ENCODE results near the gene CHFR.
"Not testable (repeated sequence)": the region's sequence is repeated elsewhere in the genome, so short reads cannot be mapped to it uniquely, and the experiment has no call there.

Gene CHFR

DNA sequence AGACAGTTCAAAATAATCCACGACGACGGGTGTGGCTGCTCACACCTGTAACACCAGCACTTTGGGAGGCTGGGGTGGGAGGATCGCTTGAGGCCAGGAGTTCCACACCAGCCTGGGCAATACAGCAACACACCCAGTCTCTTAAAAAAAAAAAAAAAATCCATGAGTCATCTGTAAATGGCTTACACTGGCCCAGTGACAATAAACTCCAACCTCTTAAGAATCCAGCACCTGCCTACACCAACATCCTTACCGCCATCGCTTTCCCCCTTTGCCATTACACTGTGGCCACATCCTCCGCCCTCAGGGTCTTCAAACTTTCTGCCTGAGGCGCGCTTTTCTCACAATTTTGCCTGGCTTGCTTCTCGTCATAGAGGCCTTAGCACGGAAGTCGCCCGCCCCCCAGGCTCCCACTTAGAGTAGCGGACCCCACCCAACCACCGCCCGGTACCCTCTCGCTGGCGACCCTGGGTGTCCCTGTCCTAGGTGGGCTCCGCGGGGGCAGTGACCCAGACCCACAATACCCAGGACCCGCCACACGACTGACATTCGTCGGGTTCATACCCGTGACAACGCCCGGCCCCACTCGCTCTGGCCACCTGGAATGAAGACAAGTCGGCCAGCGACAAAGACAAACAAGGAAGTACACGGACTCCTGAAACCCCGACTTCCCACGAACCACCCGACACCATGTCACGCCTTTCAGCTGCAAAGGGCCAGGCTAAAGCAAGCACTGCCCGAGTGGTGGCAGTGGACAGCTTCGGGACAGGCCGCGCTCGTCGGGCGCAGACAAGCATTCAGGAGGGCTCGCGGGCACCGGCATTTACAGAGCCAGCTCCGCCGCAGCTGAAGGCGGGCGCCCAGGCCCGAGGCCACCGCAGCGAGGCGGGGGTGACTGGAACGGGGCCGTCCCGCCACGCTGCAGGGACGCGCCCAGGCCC is 59.4 kb downstream of the CHFR start:
- intact Hi-C loops (cut with DNase I), result loop anchor here (10.0 kb wide), 1 partner anchor 63 kb away; the partner anchor contains the start of gene ANKLE2
- DNase-seq, result peak in 18 of 42 donors; percentile 3 to 50 (median 24)

DNA sequence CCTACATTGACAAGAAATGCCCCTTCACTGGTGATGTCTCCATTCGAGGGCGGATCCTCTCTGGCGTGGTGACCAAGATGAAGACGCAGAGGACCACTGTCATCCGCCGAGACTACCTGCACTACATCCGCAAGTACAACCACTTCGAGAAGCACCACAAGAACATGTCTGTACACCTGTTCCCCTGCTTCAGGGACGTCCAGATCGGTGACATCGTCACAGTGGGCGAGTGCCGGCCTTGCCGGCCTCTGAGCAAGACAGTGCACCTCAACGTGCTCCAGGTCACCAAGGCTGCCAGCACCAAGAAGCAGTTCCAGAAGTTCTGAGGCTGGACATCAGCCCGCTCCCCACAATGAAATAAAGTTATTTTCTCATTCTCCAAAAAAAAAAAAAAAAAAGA is 61.5 kb downstream of the CHFR start:
- DNase-seq, result no peak

DNA sequence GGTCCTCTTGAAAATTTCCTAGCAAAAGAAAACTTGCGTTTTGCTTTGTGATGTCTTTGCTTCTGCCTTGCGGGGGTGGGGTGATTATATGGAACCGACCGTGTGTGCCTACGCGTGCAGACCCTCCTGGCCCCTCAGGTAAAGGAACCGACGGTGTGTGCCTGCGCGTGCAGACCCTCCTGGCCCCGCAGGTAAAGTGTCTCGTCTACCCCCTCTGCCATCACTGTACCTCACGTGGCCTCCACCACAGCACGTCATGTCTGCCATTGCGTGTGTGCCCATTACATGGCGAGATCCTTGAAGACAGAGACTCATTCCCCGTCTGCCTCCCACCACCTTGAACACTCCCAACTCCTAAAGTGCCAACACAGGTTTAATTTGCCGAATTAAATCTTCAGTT is 62.3 kb downstream of the CHFR start:
- no peak for DNase-seq
- intact Hi-C loops (cut with DNase I), result loop anchor here (10.0 kb wide), 1 partner anchor 60 kb away; the partner anchor contains the start of gene ANKLE2

More for the DNA sequence above, 61.5 kb downstream of the CHFR start:
- intact Hi-C loops (cut with DNase I), result loop anchor here (10.0 kb wide), 1 partner anchor 61 kb away; the partner anchor contains the start of gene ANKLE2

DNA sequence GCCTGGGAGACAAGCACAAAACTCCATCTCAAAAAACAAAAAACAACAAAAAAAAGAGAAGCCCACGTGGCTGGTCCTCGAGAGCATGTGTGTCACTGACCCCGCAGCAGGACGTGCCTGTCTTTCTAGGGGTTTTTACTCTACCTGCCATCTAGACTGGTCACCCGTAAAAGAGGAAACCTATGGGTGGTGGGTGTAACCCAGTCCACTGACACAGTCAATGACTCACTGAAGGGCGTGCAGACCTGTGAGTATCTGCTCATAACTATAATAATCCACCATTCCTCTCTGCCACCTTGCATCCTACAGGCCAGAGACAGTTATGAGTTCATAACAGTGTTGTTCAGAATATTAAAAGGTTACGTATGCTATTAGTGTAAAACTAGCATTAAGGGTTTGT is 63.4 kb downstream of the CHFR start:
- intact Hi-C loops (cut with DNase I), result loop anchor here (10.0 kb wide), 1 partner anchor 59 kb away; the partner anchor contains the start of gene ANKLE2

DNA sequence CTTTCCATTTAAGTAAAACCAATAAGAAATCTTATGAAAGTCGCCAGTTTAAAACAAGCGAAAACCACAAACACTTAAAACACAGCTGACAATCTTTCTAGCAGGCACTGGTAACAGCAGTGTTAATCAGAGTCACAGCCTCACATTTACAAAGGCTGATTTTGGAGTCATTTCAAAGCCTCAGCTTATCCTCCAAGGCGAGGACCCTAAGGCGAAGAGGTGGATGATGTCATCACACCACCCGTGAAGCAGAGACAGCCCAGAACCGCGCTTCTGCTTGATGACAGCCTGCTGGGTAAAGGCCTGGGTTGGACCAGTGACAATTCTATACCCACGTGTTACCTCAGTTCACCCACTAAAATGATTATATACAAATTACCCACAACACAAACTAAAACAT is 68.8 kb downstream of the CHFR start:
- intact Hi-C loops (cut with DNase I), result no loop called here
- DNase-seq, result no peak

More for the DNA sequence above, 63.4 kb downstream of the CHFR start:
- no peak for DNase-seq

DNA sequence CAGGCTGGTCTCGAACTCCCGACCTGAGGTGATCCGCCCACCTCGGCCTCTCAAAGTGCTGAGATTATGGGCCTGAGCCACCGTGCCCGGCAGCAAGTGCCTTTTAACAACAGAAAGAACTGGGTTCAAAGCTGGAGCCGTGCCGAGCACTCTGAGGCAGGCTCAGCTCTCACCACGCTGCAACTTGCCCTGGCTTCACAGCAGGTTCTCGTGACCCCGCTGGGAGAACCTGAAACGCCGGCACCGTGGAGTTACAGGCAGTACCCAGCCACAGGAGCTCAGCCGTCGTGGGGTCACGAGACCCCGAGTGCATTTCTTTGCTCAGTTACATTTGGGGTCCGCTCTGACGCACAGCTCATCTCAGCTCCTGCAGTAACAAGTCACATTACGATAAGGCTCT is 73.2 kb downstream of the CHFR start:
- intact Hi-C loops (cut with DNase I), result no loop called here

DNA sequence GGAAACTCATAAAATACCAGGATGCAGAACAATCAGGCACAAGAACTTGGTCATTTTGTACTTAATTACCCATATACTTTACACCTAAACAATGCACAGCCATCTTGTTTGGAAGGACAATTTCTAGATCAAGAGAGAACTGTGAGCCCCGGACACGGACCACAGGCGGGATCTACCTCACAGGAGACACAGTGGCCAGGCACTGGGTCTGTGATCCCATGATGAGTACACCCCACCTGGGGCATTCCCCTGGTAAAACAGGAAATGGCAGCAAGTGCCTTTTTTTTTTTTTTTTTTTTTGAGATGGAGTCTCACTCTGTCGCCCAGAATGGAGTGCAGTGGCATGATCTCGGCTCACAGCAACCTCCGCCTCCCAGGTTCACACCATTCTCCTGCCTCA is 74.0 kb downstream of the CHFR start:
- intact Hi-C loops (cut with DNase I), result no loop called here
- no peak for DNase-seq

More for the DNA sequence above, 73.2 kb downstream of the CHFR start:
- no peak for DNase-seq

DNA sequence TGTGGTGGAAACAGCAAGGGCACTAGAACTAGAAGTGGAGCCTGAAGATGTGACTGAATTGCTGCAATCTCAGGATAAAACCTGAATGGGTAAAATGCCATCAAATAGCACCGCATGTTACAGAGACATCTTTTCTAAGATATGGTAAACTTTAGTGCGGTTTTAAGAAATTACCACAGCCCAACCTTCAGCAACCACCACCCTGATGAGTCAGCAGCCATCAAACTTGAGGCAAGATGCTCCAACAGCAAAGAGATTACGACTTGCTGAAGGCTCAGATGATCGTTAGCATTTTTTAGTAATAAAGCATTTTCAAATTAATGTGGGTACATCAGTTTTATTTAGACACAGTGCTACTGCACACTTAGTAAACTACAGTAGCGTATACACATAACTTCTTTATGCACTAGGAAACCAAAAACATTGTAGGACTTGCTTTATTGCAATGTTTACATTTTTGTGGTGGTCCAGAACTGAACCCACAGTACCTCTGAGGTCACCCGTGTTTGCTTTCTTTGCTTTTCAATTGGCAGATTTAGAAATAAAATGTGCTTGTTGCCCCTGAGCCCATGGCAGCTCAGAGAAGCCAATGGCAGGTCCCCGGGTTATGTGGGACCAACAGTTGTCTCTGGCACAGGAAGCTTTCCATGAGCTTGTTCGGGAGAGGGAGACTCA is 74.6 kb downstream of the CHFR start:
- peak in 23 of 42 donors; percentile 17 to 69 (median 38) for DNase-seq
- intact Hi-C loops (cut with DNase I), result no loop called here

DNA sequence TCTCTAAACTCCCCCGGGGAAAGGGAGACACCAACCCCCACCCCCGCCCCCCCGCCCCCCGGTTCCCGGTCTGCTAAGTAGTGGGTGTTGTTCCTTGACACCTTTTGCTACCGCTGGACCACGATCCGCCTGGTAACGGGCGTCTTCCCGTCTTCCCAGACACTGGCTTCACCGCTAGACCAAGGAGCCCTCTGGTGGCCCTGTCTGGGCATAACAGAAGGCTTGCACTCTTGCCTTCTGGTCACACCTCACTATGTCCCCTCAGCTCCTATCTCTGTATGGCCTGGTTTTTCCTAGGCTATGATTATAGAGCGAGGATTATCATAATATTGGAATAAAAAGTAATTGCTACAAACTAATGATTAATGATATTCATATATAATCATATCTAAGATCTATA is 78.0 kb downstream of the CHFR start:
- intact Hi-C loops (cut with DNase I), result not testable (repeated sequence)
- DNase-seq, result peak in 33 of 42 donors; percentile 11 to 57 (median 31)

DNA sequence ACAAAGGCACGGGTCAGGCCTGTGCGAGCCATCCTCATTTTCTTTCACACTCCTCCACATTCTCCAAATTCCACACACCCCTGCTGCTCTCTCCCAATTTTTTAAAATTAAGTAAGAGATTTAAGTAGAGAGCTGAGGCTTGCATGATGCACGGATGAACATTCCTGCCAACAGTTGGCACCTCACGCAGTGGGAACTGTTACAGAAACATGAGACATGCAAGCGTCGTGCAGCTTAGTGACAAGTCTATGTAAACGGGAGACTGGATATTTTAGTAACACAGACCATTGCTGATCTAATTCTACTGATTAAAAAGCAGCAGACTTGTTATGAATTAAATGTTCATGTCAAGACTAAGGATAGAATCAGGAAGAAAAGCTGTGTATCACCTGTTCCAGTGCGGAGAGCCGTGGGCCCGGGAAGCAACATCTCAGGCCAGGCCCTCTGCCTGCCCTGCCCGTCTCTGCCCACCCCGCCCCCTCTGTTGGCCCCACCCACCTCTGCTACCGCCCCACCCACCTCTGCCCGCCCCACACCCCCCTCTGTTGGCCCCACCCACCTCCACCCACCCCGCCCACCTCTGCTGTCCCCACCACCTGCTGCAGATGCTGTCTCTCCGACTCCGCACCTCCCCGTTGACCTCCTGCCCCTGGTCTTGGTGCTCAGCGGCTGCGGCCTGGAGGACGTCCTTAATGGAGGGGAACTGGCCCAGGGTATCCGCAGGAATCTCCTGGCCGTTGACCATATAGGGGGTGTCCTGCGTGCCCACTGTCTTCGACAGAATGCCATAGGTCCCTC is 79.9 kb downstream of the CHFR start:
- peak in 6 of 42 donors; percentile 8 to 48 (median 17) for DNase-seq
- intact Hi-C loops (cut with DNase I), result no loop called here

DNA sequence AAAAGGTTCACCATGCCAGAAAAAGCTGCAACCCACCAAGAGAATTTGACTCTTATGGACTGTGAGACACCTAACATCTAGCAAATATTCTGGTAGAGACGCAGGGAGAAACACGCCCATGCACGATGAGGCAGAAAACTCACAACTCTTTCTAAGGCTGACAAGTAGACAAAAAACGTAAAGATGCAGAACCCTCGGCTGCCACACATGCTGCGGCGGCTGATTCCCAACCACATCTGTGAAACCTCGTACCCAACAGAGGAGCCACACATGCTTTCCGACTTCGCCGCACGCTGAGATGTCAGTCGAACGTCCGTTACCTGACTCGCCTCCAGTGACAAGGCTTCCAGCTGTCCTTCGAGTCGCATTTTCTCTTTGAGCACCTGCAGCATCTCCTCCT is 80.5 kb downstream of the CHFR start:
- peak; percentile 36 to 90 (median 73) for DNase-seq
- intact Hi-C loops (cut with DNase I), result no loop called here

DNA sequence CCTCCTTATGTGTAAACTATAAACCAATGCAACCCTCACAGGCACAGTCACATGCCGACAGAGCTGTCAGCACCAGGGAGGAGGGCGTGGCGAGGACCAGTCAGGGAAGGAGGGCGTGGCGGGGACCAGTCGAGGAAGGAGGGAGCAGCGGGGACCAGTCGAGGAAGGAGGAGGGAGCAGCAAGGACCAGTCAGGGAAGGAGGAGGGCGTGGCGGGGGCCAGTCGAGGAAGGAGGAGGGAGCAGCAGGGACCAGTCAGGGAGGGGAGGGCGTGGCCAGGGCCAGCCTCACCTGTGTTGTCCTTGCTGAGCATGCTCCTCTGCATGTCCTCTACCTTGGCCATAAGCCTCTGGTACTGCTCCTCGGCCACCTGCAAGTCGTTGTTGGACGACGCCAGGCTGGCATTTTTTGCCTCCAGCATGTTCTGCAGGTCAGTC is 83.0 kb downstream of the CHFR start:
- no peak for DNase-seq
- intact Hi-C loops (cut with DNase I), result no loop called here

DNA sequence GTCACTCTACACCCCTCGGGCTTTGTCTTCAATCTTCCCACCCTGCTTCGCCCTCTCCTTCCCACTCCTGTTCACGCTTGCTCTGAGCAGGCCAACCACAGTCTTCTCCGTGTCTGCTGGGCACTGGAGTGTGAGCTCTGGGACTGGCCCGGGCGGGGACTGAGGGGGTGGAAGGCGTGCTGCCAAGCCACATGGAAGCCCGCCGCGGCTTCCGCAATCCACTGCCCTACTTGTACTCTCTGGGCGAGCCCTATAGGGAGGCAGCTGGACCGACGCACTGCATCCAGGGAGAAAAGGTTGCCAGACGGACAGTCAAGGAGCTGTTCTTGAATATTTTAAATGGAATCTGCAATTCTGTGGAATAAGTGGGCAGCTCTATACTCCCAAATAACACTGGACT is 83.5 kb downstream of the CHFR start:
- intact Hi-C loops (cut with DNase I), result no loop called here
- DNase-seq, result peak in 1 of 42 donors; percentile 60

DNA sequence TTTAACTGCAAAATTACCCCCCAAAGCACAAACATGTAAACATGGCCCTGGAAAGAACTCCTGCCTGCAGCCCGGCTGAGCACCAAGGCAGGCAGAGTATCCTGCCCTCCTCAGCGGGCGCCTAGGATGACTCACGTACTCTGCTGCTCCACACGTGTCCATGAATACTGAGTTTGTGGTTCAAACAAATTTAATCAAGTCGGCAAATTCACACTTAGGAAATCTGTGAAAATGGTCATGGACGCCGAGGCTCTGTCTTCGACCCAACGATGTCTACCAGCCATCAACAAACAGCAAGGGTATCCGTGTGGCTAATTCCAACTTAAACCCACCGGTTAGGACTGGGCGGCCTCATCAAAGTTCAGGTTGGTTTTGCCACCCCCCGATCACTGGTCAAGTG is 84.3 kb downstream of the CHFR start:
- intact Hi-C loops (cut with DNase I), result no loop called here
- no peak for DNase-seq

DNA sequence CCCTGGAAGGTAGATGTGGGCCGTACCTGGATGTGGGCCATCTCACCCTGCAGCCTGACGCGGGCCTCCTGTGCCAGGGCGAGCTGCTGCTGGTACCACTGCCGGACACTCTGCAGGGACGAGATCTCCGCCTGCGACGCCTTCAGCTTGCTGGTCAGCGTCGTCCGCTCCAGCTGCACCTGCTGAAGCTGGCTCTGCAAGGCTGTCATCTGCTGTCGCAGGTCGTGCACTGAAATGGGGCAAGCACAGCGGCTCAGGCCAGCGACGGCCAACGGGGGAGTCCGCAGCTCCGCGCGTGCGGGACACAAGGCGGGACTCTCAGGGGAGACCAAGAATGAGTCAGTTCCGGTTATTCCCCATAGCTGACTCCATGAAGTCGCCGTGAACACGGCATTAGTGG is 85.7 kb downstream of the CHFR start:
- intact Hi-C loops (cut with DNase I), result no loop called here
- DNase-seq, result no peak

DNA sequence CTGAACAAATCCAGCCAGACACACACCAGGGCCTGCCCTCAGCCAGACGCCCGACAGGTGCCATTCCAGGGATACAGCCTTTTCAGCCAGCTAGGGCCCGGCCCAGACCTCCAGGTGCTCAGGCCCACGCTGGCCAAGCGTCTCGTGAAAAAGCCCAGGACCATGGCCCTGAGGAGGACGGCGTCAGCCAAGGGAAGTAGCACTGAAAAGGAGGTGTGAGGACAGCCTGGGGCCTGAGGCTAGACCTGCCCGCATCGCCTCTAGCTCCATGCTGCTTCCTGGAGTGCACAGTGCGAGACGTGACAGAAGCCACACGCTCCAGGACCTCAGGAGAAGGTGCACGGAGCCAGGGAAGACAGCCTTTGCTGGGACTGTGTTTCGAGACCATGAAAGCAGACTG is 88.6 kb downstream of the CHFR start:
- DNase-seq, result no peak
- intact Hi-C loops (cut with DNase I), result no loop called here

DNA sequence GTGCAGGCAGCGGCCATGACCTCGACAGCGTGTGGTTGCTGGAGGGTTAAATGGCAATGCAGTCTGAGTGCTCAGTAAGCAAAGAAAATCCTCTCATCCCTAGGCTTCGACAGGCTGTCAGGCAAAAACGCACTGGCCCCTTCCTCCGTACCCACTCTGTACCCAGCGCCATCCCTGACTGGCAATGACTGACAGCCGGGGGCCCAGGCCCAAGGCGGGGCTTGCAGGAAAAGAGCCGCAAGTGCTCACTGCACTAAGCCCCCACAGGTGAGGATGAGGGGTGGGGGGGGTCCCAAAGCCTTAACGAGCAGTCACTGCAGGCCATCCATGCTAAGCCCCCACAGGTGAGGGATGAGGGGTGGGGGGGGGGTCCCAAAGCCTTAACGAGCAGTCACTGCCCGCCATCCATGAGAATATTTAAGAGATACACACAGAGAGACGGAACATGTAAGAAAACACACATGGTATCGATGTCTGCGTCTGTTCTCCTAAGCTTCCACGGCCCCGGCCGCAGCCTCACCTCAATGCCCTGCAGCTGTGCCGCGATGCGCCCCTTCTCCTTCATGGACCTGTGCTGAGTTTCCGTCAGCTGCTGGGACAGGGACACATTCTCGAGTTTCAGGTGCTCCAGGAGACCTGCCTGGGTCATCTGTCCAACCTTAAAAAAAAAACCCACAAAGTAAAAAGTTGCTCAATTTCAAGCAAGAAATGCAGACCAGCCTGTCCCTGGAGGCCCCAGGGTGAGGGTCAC is 89.4 kb downstream of the CHFR start:
- DNase-seq, result no peak
- intact Hi-C loops (cut with DNase I), result no loop called here

DNA sequence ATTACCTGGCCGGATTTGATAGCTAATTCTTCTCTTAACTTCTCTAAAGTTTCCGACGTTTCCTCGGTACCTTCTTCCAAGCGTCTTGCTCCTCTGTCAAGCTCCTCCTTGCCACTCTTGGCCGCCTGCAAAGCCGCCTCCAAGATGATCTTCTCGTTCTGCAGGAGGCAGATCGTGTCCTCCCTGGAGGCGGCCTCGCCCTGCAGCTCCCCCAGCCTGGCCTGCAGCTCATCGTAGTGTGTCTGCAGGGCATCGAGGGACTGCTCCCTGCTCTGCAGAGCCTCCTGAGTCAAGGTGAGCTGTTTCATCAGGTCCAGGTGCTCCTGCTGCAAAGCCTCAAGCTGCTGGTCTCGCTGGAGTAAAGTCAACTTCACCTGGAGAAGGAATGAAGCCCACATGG is 91.6 kb downstream of the CHFR start:
- intact Hi-C loops (cut with DNase I), result no loop called here
- DNase-seq, result no peak

All from head of caudate nucleus (tissue), 42 donors.